ENCODE data around the gene UBE2QL1.

Gene UBE2QL1

DNA sequence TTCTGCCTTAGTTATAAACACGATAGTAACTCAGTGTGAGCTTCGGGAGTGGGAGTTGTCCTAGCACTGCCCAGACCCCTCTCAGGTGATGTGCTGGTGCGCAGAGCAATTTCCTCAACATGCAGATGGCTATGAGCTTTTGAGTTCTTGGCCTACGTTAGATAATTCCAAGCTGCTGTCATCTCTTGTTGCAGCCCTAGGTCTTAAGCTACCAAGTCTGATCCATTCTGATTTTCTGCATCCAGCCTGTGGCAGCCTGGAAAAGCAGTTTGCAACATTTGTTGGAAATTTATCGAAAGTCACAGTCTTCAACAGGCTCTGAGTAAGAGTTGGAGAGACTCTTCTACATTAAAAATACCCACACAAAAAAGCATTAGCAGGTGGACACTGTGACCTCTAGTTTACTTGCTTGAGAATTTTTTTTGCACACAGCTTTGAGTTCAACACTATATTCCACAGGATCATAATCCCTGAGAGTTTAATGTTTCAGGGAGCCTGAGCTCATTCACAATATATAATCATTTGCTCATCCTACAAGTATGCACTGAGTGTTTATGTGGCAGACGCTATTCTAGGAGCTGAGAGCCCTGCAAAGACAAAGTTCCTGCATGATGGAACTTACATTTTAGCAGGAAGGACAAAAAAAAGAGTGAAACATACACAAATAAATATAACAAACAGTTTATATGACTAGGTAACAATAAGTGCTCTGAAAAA, 91.6 kb downstream of the UBE2QL1 start:
- DNase-seq: no peak

DNA sequence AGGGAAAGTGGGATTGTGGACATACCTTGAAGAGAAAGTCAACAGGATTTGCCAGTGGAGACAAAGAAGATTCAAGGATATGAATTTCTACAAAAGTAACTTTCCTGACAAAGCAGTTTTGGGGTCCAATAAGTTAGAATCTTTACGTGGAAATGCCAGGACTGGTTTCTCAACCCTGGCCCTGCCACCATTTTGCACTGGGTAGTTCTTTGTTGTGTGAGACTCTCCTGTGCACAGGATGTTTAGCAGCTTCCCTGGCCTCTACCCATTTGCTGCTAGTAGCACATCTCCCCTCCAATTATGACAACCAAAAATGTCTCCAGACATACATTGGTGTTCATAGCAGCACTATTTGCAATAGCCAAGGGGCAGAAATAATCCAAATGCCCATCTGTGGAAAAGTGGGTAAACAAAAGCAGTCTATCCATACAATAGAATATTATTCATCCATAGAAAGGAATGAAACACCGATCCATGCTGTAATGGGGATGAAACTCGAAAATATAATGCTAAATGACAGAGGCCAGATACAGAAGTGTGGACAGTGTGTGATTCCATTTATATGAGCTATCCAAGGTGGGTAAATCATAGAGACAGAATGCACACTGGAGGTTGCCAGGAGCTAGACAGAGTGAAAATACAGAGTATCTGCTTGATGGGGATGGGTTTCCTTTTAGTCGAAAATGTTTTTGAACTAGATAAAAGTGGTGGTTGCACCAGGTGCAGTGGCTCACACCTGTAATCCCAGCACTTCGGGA, 92.8 kb downstream of the UBE2QL1 start:
- DNase-seq: no peak

DNA sequence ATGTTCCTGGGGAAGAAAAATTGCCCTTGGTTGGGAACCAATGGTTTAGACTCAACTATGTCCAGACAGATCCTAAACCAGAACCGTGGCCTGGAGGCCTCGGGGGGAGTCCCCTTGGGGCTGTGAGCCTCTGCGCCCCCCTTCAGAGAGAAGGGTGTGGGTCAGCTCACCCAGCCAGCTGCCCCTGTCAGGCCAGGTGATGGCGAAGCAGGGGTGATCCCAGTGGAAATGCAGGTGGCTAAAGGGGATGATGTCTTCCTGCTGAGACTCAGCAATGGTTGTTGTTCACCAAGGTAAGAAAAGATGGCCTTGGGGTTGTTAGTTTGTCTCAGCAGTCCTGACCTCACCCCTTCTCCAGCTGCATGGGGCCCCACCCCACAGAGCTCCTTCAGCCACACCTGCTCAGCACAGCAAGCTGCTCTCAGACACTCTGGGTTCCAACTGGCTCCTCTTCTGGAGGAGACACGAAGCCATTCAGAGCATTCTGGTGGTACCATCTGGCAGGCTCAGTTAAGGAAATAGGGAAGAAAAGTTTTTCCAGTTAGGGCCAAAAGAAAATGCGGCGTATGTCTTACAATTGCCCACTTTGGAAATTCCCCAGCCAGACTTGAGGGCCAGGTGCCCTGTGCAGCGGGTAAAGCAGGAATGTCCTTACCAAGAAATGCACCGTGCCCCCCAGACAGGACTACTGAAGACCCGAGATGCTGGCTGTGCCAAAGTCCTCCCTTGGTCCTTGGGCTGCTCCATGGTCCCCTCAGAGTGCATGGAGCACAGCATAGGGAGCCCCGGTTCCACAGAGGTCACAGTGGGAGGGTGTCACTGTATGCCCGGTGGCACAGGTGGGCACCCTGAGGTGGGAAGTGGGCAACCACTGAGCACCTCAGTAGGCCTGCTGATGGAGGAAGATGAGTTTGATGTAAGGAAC, 94.0 kb downstream of the UBE2QL1 start:
- DNase-seq: no peak

DNA sequence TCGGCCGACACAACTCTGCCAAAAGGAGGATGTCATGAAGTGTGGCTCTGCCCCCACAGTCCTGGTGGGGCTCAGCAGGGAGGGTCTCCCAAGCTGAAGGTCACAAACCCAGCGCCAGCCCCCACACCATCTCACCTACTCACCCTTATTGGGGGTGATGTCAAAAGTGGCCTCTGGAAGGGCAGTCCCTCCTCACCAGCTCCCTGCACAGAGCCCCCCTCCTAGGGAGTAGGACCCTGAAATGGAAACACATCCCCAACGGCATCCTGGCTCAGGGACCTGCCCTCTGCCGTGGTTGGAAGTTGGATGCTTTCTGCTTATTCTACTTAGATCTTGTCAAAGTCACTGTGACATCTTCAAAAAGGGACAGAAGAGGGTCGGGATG, 94.7 kb downstream of the UBE2QL1 start:
- DNase-seq: no peak

DNA sequence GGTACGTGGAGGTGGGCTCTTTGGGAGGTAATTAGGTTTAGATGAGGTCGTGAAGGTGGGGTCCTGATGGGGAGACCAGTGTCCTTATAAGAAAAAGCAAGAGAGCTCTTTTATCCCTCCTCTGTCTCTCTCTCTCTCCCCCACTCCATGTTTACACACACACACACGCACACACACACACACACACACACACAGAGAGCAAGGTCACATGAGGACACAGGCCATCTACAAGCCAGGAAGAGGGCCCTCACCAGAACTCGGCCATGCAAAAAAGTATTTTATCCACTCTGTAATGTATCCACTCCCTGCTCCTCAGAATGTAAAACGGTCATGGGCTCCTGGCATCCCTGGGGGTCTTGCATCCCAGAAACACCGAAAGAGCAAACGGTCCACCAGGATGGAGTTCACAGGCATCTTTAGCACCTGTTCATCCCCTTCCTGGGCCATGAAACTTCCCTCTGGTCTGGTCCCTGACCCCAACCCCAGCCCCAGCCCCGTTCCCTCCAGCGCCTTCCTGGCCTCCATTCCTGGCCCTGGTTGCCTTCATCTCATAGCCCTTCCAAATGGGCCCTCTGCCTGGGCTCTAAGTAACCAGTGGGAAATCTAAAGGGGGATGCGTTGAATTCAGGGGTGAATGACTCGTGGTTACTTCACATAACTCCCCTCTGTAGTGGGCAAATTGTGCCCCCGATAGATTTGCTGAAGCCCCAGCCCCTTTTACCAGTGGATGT, 95.3 kb downstream of the UBE2QL1 start:
- no peak for DNase-seq
